ENCODE data around the gene PGM2L1.

- TF ChIP-seq ZNF384 (IDR thresholded peaks at IDR 0.05) (no peak), NFRKB (IDR thresholded peaks at IDR 0.05) (no peak), CTBP1 (IDR thresholded peaks at IDR 0.05; ENCODE audit: borderline replicate concordance) (no peak), HDGF (IDR thresholded peaks at IDR 0.05; ENCODE audit: borderline replicate concordance) (no peak), TARDBP (IDR thresholded peaks at IDR 0.05) (no peak), SP1 (IDR thresholded peaks at IDR 0.05) (no peak), SUZ12 (IDR thresholded peaks at IDR 0.05) (no peak), PKNOX1 (IDR thresholded peaks at IDR 0.05) (no peak), FOXM1 (IDR thresholded peaks at IDR 0.05; ENCODE audit: borderline replicate concordance) (no peak), FOXK2 (IDR thresholded peaks at IDR 0.05) (no peak), ARNT (IDR thresholded peaks at IDR 0.05) (no peak), FOXA1 (IDR thresholded peaks at IDR 0.05) (no peak)
These were observed 31.7 kb downstream of the PGM2L1 start for GRCh38 chr11:74366576-74366975.
